ENCODE results near the gene MRPL48. TPM values are rescaled to one million over a fixed set of nuclear protein-coding genes. Genes with fewer than 3 reads are reported as not detected.

The MRPL48 gene
- total and polyA plus RNA-seq, 2 of the 8 experiments (the other 6 are each of a cell fraction or from before 2014, with no cell fraction given), result 34.9 to 59.9 TPM

- H3K23me2 ChIP-seq (ENCODE audit: low read depth, low read length), result no peaks in the 10 kb centered on the region; the same call in 1 of the 2 replicates
- peaks cover 3 to 9% of the 10 kb centered on the region in 2 experiments; a peak in 1 of 4 replicates for H3K9me3 ChIP-seq (ENCODE audit: insufficient read depth in 2 of 2, low read depth in 1 of 2, low read length in 1 of 2)
- DNase-seq (ENCODE audit: low read depth in 1 of 2, low spot score in 2 of 2) (no peak), FAIRE-seq (no peak)
- no peak overlapping the region for H2BK20ac ChIP-seq (ENCODE audit: low read length)
- H4K5ac ChIP-seq (ENCODE audit: insufficient read length, low read depth, low read length), result no peak overlapping the region
- H3K79me1 ChIP-seq (ENCODE audit: low read depth, low read length), result no peaks in the 10 kb centered on the region
- H4K20me1 ChIP-seq (replicated peaks in 1 of 2; ENCODE audit: control insufficient read depth in 1 of 2, insufficient read depth in 2 of 2, low read length in 2 of 2), result no peaks in the 10 kb centered on the region
- H3K4me3 ChIP-seq (ENCODE audit: extremely low read depth in 1 of 4, insufficient read depth in 2 of 4, low read depth in 3 of 4, low read length in 4 of 4), result no peak overlapping the region
- H2BK12ac ChIP-seq (ENCODE audit: low read depth, low read length), result no peak overlapping the region
- ChIA-PET CTCF (ENCODE audit: partially characterized antibody) (interaction anchor here (0.6 to 1.2 kb wide), 6 partner anchors 8 to 387 kb away, joined by 3 to 5 read pairs (median 3); no protein-coding TSS in a partner anchor), POLR2A (ENCODE audit: partially characterized antibody) (interaction anchor here (0.6 to 1.1 kb wide), 3 partner anchors 9 to 1810 kb away, joined by 3 read pairs; no protein-coding TSS in a partner anchor)
- no peak overlapping the region for H3K56ac ChIP-seq (replicated peaks; ENCODE audit: insufficient read length, low read depth, low read length)
- no peak overlapping the region for H3K4ac ChIP-seq (replicated peaks; ENCODE audit: insufficient read length, low read depth, low read length)
- H3K23ac ChIP-seq (ENCODE audit: insufficient read length), result no peak overlapping the region
- H3K27ac ChIP-seq (ENCODE audit: low read depth, low read length), result no peak overlapping the region
- H4K91ac ChIP-seq (replicated peaks; ENCODE audit: insufficient read length, low read length), result no peak overlapping the region
- no peak overlapping the region for H3K14ac ChIP-seq (ENCODE audit: insufficient read length)
- H2BK15ac ChIP-seq (ENCODE audit: low read length), result no peak overlapping the region
- H3K27me3 ChIP-seq (replicated peaks in 1 of 4; ENCODE audit: control insufficient read depth in 3 of 4, extremely low read depth in 1 of 4, insufficient read depth in 3 of 4, low read length in 3 of 4), result no peaks in the 10 kb centered on the region
- no peaks in the 10 kb centered on the region for H3K79me2 ChIP-seq (ENCODE audit: control insufficient read depth in 1 of 2, insufficient read depth in 2 of 2, low read length in 2 of 2)
- no peaks in the 10 kb centered on the region for H3K4me1 ChIP-seq (replicated peaks in 1 of 4; ENCODE audit: control insufficient read depth in 3 of 4, insufficient read depth in 4 of 4, low read length in 3 of 4)
- no peak overlapping the region for H2AFZ ChIP-seq (ENCODE audit: low read length)
- no peak overlapping the region for H2BK5ac ChIP-seq (ENCODE audit: low read depth, low read length)
- H2AK5ac ChIP-seq (ENCODE audit: low read depth, low read length), result no peak overlapping the region
- no peak overlapping the region for H3K9ac ChIP-seq (replicated peaks in 1 of 4; ENCODE audit: extremely low read depth in 1 of 4, low read depth in 3 of 4, low read length in 3 of 4)
- H3K18ac ChIP-seq (ENCODE audit: extremely low read depth, low read length), result no peak overlapping the region
- peaks cover 0 to 23% (median 2%) of the 10 kb centered on the region in 4 experiments; a peak in 5 of 8 replicates for H3K36me3 ChIP-seq (ENCODE audit: control insufficient read depth in 2 of 4, insufficient read depth in 4 of 4, low read length in 3 of 4)
- H4K8ac ChIP-seq (ENCODE audit: extremely low read depth, insufficient read depth, low read length), result no peak overlapping the region
- WGBS, 2 experiments (ENCODE audit: extremely low coverage in 1 of 2, insufficient coverage in 1 of 2, insufficient read length in 1 of 2, insufficient replicate concordance in 2 of 2, low coverage in 1 of 2, low lambda C conversion rate in 2 of 2, missing lambda C conversion rate in 1 of 2), result 75% methylated on average over 5 of the region's 5 CpGs; no CpG with 5 or more reads in 1 of the 2 experiments
- no peak overlapping the region for H2BK120ac ChIP-seq (replicated peaks; ENCODE audit: low read depth, low read length)
- H3K4me2 ChIP-seq (ENCODE audit: insufficient read depth in 1 of 2, low read depth in 2 of 2, low read length in 2 of 2), result no peak overlapping the region
- TF ChIP-seq CHD1 (IDR thresholded peaks at IDR 0.05; ENCODE audit: low read depth, low read length), result no peak
- no peak for TF ChIP-seq FOSL1 (IDR thresholded peaks at IDR 0.05; ENCODE audit: insufficient read depth, low read depth, low read length)
- TF ChIP-seq CREB1 (IDR thresholded peaks at IDR 0.05), result no peak
- TF ChIP-seq MAFK (IDR thresholded peaks at IDR 0.05; ENCODE audit: low read depth, low read length), result no peak
- TF ChIP-seq CEBPB (IDR thresholded peaks at IDR 0.05; ENCODE audit: low read depth, low read length), result no peak
- no peak for TF ChIP-seq CBX8 (IDR thresholded peaks at IDR 0.05; ENCODE audit: borderline replicate concordance, low read depth, low read length)
- TF ChIP-seq BACH1 (IDR thresholded peaks at IDR 0.05; ENCODE audit: low read length), result no peak
- TF ChIP-seq KDM1A (IDR thresholded peaks at IDR 0.05; ENCODE audit: borderline replicate concordance, low read length), result no peak
- no peak for TF ChIP-seq ZNF274 (IDR thresholded peaks at IDR 0.05; ENCODE audit: borderline replicate concordance, extremely low read depth, low read length)
- TF ChIP-seq HDAC6 (IDR thresholded peaks at IDR 0.05; ENCODE audit: low read depth, low read length), result no peak
- TF ChIP-seq, protein P1, sequence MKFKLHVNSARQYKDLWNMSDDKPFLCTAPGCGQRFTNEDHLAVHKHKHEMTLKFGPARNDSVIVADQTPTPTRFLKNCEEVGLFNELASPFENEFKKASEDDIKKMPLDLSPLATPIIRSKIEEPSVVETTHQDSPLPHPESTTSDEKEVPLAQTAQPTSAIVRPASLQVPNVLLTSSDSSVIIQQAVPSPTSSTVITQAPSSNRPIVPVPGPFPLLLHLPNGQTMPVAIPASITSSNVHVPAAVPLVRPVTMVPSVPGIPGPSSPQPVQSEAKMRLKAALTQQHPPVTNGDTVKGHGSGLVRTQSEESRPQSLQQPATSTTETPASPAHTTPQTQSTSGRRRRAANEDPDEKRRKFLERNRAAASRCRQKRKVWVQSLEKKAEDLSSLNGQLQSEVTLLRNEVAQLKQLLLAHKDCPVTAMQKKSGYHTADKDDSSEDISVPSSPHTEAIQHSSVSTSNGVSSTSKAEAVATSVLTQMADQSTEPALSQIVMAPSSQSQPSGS (IDR thresholded peaks at IDR 0.05; ENCODE audit: low read length), result no peak
- TF ChIP-seq RNF2 (IDR thresholded peaks at IDR 0.05; ENCODE audit: borderline replicate concordance, low read depth, low read length, missing control alignments, poor library complexity, severe bottlenecking), result no peak
Observed at GRCh38 chr11:73894725-73895335, 107.2 kb downstream of the MRPL48 start.
